ENCODE measurements around the gene ATP6V1B1.

- TF ChIP-seq CTCF (IDR thresholded peaks at IDR 0.05; ENCODE audit: low read depth, low read length) = peak; percentile 77
- TF ChIP-seq, protein P1, sequence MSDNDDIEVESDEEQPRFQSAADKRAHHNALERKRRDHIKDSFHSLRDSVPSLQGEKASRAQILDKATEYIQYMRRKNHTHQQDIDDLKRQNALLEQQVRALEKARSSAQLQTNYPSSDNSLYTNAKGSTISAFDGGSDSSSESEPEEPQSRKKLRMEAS (IDR thresholded peaks at IDR 0.05; ENCODE audit: low read depth, low read length) = no peak
- TF ChIP-seq POLR2A (IDR thresholded peaks at IDR 0.05; ENCODE audit: extremely low read depth, insufficient read length) = no peak
These were observed 29.1 kb downstream of the ATP6V1B1 start for GRCh38 chr2:70964596-70965386.

Data from NB4 (cell line).